Measurements from ENCODE around the gene SETD3.

DNA sequence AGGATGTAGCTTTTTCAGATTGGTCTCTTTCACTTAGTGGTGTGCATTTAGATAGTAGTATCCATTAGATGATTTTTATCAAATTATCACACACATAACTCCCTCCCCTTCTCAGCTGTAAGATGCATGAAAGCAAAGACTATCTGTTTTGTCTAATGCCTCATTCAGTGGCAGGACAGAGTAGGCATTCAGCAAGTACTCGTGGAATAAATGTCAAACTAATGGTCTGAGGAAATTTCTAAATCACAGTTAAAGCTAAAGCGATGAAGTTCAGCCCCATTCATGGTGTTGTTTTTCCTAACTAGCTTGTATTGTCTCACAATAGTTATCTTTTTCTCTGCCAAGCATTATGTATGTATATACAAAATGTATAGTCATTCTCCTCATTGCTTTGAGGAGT, 16.7 kb upstream of the SETD3 start:
- TF ChIP-seq SUZ12 (IDR thresholded peaks at IDR 0.05; ENCODE audit: extremely low read depth, insufficient read depth, insufficient read length) (no peak), ZNF274 (IDR thresholded peaks at IDR 0.05; ENCODE audit: low read depth, low read length) (no peak), YY1 (IDR thresholded peaks at IDR 0.05; ENCODE audit: insufficient read depth, insufficient read length) (no peak)

Measured in NT2/D1 (cell line).